Kidney glomerular epithelial cell (primary cell): ENCODE measurements around the gene RSPH10B2.
A peak's percentile ranks its signal among the peaks of the same experiment; 100 is the strongest.
"Not testable (repeated sequence)": the region's sequence is repeated elsewhere in the genome, so short reads cannot be mapped to it uniquely, and the experiment has no call there.

Source experiments
- DNase-seq: peaks from one replicate; lab custom pipeline; 2025; lab: John Stamatoyannopoulos, UW

The RSPH10B2 gene

GRCh38 chr7:6753964-6754363 lies at the start of gene RSPH10B2:
TSS of gene RSPH10B2 (plus strand) at chr7:6754103. CDS start at chr7:6757678, 3,575 bp downstream.
- DNase-seq: not testable (repeated sequence)

- no peak for DNase-seq
These were observed 47.8 kb upstream of the RSPH10B2 start for GRCh38 chr7:6705959-6706665.

- DNase-seq: peak; percentile 89
These were observed 47.1 kb upstream of the RSPH10B2 start, which contains the start of gene ZNF12 for GRCh38 chr7:6706666-6707407. TSS of gene ZNF12 (minus strand) at chr7:6706947. CDS start at chr7:6705173, 1,774 bp downstream.

- DNase-seq: no peak
These were observed 45.6 kb upstream of the RSPH10B2 start for GRCh38 chr7:6708304-6708703.

- DNase-seq: no peak
These were observed 44.1 kb upstream of the RSPH10B2 start for GRCh38 chr7:6709808-6710207.

- DNase-seq: no peak
These were observed 39.5 kb upstream of the RSPH10B2 start for GRCh38 chr7:6714360-6714759.

GRCh38 chr7:6715898-6716297 lies 38.0 kb upstream of the RSPH10B2 start:
- DNase-seq: not testable (repeated sequence)

GRCh38 chr7:6718124-6718523 lies 35.8 kb upstream of the RSPH10B2 start:
- no peak for DNase-seq

- DNase-seq: not testable (repeated sequence)
These were observed 29.6 kb upstream of the RSPH10B2 start for GRCh38 chr7:6724351-6724750.

GRCh38 chr7:6725003-6725402 lies 28.9 kb upstream of the RSPH10B2 start:
- DNase-seq: no peak

GRCh38 chr7:6726341-6726740 lies 27.6 kb upstream of the RSPH10B2 start:
- DNase-seq: not testable (repeated sequence)

GRCh38 chr7:6727663-6728062 lies 26.2 kb upstream of the RSPH10B2 start:
- DNase-seq: no peak

- not testable (repeated sequence) for DNase-seq
These were observed 24.9 kb upstream of the RSPH10B2 start for GRCh38 chr7:6728893-6729491.

- peak; percentile 72 for DNase-seq
These were observed 24.2 kb upstream of the RSPH10B2 start for GRCh38 chr7:6729492-6730342.

- DNase-seq: no peak
These were observed 23.6 kb upstream of the RSPH10B2 start for GRCh38 chr7:6730343-6730633.

GRCh38 chr7:6738415-6738814 lies 15.5 kb upstream of the RSPH10B2 start:
- not testable (repeated sequence) for DNase-seq

- not testable (repeated sequence) for DNase-seq
These were observed 9.3 kb upstream of the RSPH10B2 start for GRCh38 chr7:6744410-6745100.

GRCh38 chr7:6749335-6749734 lies 4.6 kb upstream of the RSPH10B2 start:
- DNase-seq: not testable (repeated sequence)

- DNase-seq: not testable (repeated sequence)
These were observed 3.7 kb upstream of the RSPH10B2 start for GRCh38 chr7:6750173-6750572.

- not testable (repeated sequence) for DNase-seq
These were observed 7.3 kb downstream of the RSPH10B2 start for GRCh38 chr7:6761186-6761585.

GRCh38 chr7:6781581-6781980 lies 27.7 kb downstream of the RSPH10B2 start:
- not testable (repeated sequence) for DNase-seq
